ENCODE results near the gene MFSD12.
"Not testable (repeated sequence)": the region's sequence is repeated elsewhere in the genome, so short reads cannot be mapped to it uniquely, and the experiment has no call there.

The MFSD12 gene

DNA sequence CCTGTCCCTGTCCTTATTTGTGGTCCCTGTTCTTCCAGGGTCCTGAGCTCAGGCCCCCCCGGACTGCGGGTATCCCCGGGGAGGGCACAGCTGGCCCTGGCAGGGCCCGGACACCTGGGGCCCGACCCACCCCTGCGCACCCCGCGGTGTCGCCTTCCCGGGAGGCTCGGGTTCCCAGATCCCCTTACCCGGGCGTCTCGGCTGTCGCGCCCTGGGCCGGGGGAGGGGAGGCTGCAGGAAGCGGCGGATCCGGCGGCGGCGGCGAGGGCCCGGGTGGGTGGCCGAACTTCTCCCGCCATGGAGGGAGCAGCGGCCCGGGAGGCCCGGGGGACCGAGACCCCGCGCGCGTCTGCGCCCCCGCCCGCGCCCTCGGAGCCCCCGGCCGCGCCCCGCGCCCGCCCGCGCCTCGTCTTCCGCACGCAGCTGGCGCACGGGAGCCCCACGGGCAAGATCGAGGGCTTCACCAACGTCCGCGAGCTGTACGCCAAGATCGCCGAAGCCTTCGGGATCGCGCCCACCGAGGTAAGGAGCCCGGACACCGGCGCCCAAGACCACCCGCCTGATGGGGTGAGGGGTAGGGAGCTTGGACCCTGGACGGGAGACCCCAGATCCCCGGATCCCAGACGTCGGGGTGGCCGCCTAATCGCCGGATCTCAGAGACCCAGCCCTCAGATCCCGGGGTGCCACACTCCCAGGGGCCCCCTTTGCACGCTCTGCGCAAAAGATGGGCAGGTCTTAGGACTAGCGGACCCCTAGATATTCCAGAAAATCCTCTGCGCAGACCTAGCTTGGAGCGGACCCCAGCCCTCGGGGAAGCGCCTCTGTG is 28.1 kb upstream of the MFSD12 start, which contains the start of gene GIPC3:
GIPC3 (plus strand) TSS at position 178 of the 826 bp plus-strand sequence; CDS start at position 298, 120 bp downstream.
- in situ Hi-C loops (cut with MboI; ENCODE audit: low sequenced_read_pairs) = no loop called here

- in situ Hi-C loops (cut with MboI; ENCODE audit: low sequenced_read_pairs) = not testable (repeated sequence)
Observed at GRCh38 chr19:3584036-3584802, 26.8 kb upstream of the MFSD12 start.

GRCh38 chr19:3581792-3582191 is 24.4 kb upstream of the MFSD12 start:
- in situ Hi-C loops (cut with MboI; ENCODE audit: low sequenced_read_pairs) = not testable (repeated sequence)

- in situ Hi-C loops (cut with MboI; ENCODE audit: low sequenced_read_pairs) = no loop called here
Observed at GRCh38 chr19:3580156-3580934, 23.0 kb upstream of the MFSD12 start.

DNA sequence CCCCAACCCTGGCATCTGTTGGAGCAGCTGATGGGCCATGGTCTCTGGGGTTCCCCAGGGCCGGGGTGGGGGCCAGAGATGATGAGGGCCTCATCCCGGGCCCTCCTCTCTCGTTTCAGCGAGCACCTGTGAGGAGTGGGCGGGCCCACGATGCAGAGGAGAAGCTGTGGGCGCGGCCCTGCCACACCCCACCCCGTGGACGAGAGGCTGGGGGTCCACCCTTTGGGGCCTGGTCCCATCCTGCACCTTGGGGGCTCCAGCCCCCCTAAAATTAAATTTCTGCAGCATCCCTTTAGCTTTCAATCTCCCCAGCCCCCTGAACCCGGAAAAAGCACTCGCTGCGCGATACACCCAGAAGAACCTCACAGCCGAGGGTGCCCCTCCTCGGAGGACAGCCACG is 21.0 kb upstream of the MFSD12 start:
- in situ Hi-C loops (cut with MboI; ENCODE audit: low sequenced_read_pairs) = no loop called here

DNA sequence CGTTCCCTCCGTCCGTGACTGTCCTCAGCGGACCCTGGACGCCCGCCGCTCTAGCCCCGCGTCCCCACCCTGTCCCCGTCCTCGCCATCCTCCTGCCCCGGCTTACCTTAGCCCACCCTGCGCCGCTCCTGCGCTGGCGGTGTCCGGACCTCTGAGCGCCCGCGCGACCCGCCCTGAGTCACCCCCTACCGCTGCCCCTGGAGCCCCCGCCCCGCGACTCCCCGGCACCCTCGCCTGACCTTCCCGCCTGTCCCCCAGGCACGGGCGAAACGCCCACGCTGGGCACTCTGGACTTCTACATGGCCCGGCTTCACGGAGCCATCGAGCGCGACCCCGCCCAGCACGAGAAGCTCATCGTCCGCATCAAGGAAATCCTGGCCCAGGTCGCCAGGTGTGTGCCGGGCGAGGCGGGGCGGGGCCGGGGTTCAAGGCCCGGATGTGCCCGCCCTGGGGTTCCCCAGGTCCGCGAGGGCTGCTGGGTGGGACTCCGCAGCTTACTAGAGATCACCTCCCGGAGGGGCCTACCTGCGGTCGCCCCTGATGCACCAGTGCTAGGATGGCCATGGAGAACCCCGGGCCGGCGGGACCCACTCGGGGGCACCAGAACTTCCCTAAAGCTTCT is 20.4 kb upstream of the MFSD12 start:
- in situ Hi-C loops (cut with MboI; ENCODE audit: low sequenced_read_pairs) = no loop called here

GRCh38 chr19:3576696-3577443 is 19.5 kb upstream of the MFSD12 start:
- in situ Hi-C loops (cut with MboI; ENCODE audit: low sequenced_read_pairs) = no loop called here

GRCh38 chr19:3575949-3576673 is 18.7 kb upstream of the MFSD12 start:
- in situ Hi-C loops (cut with MboI; ENCODE audit: low sequenced_read_pairs) = no loop called here

DNA sequence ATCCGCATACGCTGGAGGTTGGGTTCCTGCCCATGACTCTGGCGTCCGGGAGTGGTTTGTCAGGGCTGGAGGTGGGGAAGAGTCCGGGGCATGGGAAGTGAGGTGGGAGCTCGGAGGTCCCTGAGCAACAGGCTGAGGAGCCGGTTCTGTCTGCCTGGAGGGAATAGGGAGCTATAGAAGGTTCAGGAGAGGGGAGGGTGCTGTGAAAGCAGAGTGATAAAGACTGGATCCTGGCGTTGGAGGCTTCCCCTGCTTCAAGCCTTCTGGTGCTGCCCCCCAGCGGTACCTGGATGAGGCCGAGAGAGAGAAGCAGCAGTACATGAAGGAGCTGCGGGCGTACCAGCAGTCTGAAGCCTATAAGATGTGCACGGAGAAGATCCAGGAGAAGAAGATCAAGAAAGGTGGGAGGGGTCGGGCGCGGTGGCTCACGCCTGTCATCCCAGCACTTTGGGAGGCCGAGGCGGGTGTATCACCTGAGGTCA is 17.9 kb upstream of the MFSD12 start:
- in situ Hi-C loops (cut with MboI; ENCODE audit: low sequenced_read_pairs) = no loop called here

GRCh38 chr19:3573858-3574637 is 16.7 kb upstream of the MFSD12 start:
- in situ Hi-C loops (cut with MboI; ENCODE audit: low sequenced_read_pairs) = no loop called here

DNA sequence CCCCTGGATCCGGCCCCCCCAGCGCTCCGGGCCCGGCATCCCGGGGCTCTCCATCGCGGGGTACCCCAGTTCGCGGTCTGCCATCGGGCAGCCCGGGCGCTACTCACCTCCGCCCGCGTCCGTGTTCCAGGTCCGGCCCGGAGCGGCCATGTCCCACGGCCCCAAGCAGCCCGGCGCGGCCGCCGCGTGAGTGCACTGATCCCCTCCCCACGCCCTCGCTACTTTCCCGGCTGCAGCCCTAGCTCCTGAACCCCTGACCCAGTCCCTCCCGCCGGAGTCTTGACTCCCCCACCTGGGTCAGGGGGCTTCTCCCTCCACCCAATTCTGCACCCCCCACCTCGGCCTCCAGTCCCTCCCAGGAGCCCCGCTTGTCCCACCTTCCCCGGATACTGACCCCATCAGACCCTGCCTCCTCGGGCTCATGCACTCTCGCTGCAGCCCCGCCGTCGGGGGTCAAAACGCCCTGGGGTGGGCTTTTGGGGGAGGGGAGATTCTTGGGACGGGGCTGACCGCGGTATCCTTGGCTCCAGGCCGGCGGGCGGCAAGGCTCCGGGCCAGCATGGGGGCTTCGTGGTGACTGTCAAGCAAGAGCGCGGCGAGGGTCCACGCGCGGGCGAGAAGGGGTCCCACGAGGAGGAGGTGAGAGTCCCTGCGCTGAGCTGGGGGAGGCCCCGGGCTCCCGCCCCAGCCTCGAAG is 15.9 kb upstream of the MFSD12 start:
- in situ Hi-C loops (cut with MboI; ENCODE audit: low sequenced_read_pairs) = no loop called here

DNA sequence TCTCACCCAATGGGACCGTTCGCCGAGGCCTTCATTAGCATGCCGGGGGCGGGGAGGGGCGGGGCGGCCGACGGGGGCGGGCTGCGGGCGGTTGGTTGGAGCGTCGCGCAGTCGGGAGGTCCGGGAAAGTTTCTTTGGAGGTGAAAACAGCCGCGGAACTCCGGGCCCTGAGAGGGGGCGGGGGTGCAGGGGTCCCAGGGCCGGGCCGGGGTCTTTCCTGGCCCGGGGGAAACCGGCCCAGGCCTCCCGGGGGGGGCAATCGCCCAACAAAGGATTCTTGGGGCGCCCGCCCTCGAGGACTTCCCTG is 15.4 kb upstream of the MFSD12 start, which contains the start of gene HMG20B:
HMG20B (plus strand) TSS at position 90 of the 307 bp plus-strand sequence. CDS start 366 bp downstream, outside the sequence.
- in situ Hi-C loops (cut with MboI; ENCODE audit: low sequenced_read_pairs) = no loop called here

- in situ Hi-C loops (cut with MboI; ENCODE audit: low sequenced_read_pairs) = no loop called here
Observed at GRCh38 chr19:3572132-3572854, 14.9 kb upstream of the MFSD12 start.

- in situ Hi-C loops (cut with MboI; ENCODE audit: low sequenced_read_pairs) = no loop called here
Observed at GRCh38 chr19:3570606-3571011, 13.2 kb upstream of the MFSD12 start.

GRCh38 chr19:3570042-3570441 is 12.7 kb upstream of the MFSD12 start:
- in situ Hi-C loops (cut with MboI; ENCODE audit: low sequenced_read_pairs) = not testable (repeated sequence)

- in situ Hi-C loops (cut with MboI; ENCODE audit: low sequenced_read_pairs) = no loop called here
Observed at GRCh38 chr19:3565139-3565538, 7.8 kb upstream of the MFSD12 start.
